ENCODE data around the gene AKAP13.

Gene AKAP13

GRCh38 chr15:85646538-85647091, 266.2 kb downstream of the AKAP13 start:
- H3K4me3 ChIP-seq (ENCODE audit: low read depth, low read length) = no peak overlapping the region
- TF ChIP-seq CTCF (IDR thresholded peaks at IDR 0.05; ENCODE audit: insufficient read depth, low read length, missing control alignments) = no peak
- DNase-seq (ENCODE audit: low read depth, low spot score) = no peak
- ChIA-PET POLR2A (no interaction called here), CTCF (interaction anchor here (0.7 to 1.2 kb wide), 4 partner anchors 10 to 350 kb away, joined by 3 read pairs; no protein-coding TSS in a partner anchor)

DNA sequence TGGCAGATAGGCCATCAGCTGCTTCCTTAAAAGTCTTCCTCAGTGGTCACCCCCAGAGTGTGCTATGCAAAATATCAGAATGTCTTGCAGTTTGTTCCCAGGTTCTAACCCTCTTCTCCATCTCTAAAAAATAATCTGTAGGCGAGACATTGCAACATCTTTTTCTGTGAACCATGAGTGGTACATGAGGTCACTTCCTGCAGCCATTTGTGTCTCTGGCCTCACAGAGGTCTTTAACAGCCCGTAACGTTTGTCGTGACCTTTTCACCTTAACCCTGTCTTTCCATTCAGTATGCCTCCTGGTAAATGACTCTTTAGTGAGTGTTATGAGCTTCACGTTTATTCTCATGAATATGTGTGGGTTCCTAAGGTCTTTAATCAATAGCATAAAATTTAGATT, 269.0 kb downstream of the AKAP13 start:
- CTCF ChIA-PET = no interaction called here
- POLR2A ChIA-PET = no interaction called here
- TF ChIP-seq CTCF (IDR thresholded peaks at IDR 0.05; ENCODE audit: insufficient read depth, low read length, missing control alignments) = no peak
- DNase-seq (ENCODE audit: low read depth, low spot score) = no peak
- no peak overlapping the region for H3K4me3 ChIP-seq (ENCODE audit: low read depth, low read length)

- CTCF ChIA-PET = no interaction called here
- DNase-seq (ENCODE audit: low read depth, low spot score) = no peak
- POLR2A ChIA-PET = no interaction called here
Measured at GRCh38 chr15:85651548-85651947, 271.1 kb downstream of the AKAP13 start.

DNA sequence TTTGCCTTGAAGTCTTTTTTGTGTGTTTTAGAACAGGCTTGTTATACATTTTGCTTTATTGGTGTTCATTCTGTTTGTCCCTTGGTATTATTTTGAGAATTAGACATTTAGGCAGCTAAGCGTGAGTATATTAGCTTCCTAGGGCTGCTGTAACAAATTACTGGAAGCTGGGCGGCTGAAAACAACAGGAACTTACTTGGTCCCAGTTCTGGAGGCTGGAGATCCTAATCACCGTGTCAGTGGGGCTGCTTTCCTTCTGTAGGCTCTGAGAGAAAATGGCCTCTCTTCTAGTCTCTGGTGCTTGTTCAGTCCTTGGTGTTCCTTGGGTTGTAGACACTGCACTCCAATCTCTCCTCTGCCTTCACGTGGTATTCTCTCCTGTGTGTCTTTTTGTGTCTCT, 272.1 kb downstream of the AKAP13 start:
- ChIA-PET POLR2A (no interaction called here), CTCF (interaction anchor here (0.8 kb wide), 1 partner anchor 8 kb away, joined by 4 read pairs; no protein-coding TSS in a partner anchor)
- H3K4me3 ChIP-seq (ENCODE audit: low read depth, low read length) = no peak overlapping the region
- no peak for DNase-seq (ENCODE audit: low read depth, low spot score)
- TF ChIP-seq CTCF (IDR thresholded peaks at IDR 0.05; ENCODE audit: insufficient read depth, low read length, missing control alignments) = no peak

More at GRCh38 chr15:85651548-85651947, 271.1 kb downstream of the AKAP13 start:
- TF ChIP-seq CTCF (IDR thresholded peaks at IDR 0.05; ENCODE audit: insufficient read depth, low read length, missing control alignments) = no peak
- H3K4me3 ChIP-seq (ENCODE audit: low read depth, low read length) = no peak overlapping the region

DNA sequence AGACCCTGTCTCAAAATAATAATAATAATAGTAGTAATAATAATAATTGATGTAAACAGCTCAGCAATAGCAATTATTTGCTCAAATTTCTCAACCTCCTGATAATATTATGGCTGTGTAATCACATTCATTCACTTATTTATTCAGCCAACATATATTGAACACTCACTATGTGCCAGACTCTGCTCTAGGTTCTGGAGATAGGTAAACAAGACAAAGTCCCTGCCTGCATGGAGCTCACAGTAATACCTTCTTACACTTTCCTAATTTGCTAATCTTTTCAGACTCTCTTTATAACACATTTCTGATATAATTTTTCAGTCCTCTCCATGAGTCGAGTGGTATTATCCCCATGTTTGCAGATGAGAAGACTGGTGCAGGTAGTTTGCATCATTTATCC, 276.7 kb downstream of the AKAP13 start:
- POLR2A ChIA-PET = no interaction called here
- H3K4me3 ChIP-seq (ENCODE audit: low read depth, low read length) = no peak overlapping the region
- CTCF ChIA-PET = interaction anchor here (1.0 to 1.2 kb wide), 2 partner anchors 11 kb away, joined by 3 to 5 read pairs; no protein-coding TSS in a partner anchor
- no peak for DNase-seq (ENCODE audit: low read depth, low spot score)
- TF ChIP-seq CTCF (IDR thresholded peaks at IDR 0.05; ENCODE audit: insufficient read depth, low read length, missing control alignments) = no peak

DNA sequence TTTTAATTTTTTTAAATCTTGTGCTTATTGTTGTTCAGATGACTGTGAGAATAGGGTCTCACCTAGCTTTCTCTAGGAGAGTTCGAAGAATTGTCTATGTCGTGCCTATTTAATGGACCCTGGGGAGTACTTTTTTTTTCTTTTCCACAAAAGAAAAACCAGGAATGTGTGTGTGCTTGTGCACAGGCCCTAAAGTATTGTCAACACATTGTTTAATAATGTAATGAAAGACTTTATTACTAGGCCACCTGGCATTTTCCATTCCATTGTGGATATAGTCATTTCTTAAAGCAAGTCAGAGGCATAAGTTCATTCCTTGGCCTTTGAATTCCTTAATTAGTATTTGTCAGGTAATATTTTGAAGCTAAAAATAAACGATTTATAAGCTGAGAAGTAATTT, 278.4 kb downstream of the AKAP13 start:
- H3K4me3 ChIP-seq (ENCODE audit: low read depth, low read length) = no peak overlapping the region
- no peak for TF ChIP-seq CTCF (IDR thresholded peaks at IDR 0.05; ENCODE audit: insufficient read depth, low read length, missing control alignments)
- POLR2A ChIA-PET = no interaction called here
- no peak for DNase-seq (ENCODE audit: low read depth, low spot score)
- CTCF ChIA-PET = interaction anchor here (1.2 to 1.6 kb wide), 2 partner anchors 9 to 153 kb away, joined by 3 to 4 read pairs; no protein-coding TSS in a partner anchor
